Spinal cord (tissue), 10 donors: ENCODE measurements around the gene ZNF496. TPM values are rescaled to one million over a fixed set of nuclear protein-coding genes. Genes with fewer than 3 reads are reported as not detected.
A peak's percentile ranks its signal among the peaks of the same experiment; 100 is the strongest.
"Not testable (repeated sequence)": the region's sequence is repeated elsewhere in the genome, so short reads cannot be mapped to it uniquely, and the experiment has no call there.

Source experiments
- DNase-seq, 6 donors: peaks; one replicate each; pipeline versions ENCODE4 v3.0.0 to v3.0.0-alpha.2; 2013 to 2015; ENCODE audit warnings: low spot score in 6 of 6, low read depth in 4 of 6
- H3K27ac ChIP-seq: one replicate; pipeline ENCODE4 v1.5.1; 2013; ENCODE audit warnings: low read depth, low read length, control low read depth
- H3K27me3 ChIP-seq: one replicate; pipeline ENCODE4 v1.6.1; 2013; ENCODE audit warnings: low read length; ENCODE audit not compliant: control insufficient read depth, insufficient read depth
- H3K36me3 ChIP-seq: one replicate; pipeline ENCODE4 v1.6.1; 2013; ENCODE audit warnings: low read length; ENCODE audit not compliant: control insufficient read depth, insufficient read depth
- H3K4me1 ChIP-seq: one replicate; pipeline ENCODE4 v1.6.1; 2013; ENCODE audit warnings: low read length; ENCODE audit not compliant: control insufficient read depth, insufficient read depth
- H3K4me3 ChIP-seq: one replicate; pipeline ENCODE4 v1.5.1; 2013; ENCODE audit warnings: low read depth, low read length, control low read depth
- H3K9me3 ChIP-seq: one replicate; pipeline ENCODE4 v1.6.1; 2013; ENCODE audit warnings: low read length; ENCODE audit not compliant: control insufficient read depth, insufficient read depth
- WGBS: methylation state at CpG from one replicate; pipeline ENCODE4 v1.1.5; 2013; ENCODE audit warnings: missing lambda C conversion rate; ENCODE audit not compliant: insufficient coverage; 5-methylcytosine and 5-hydroxymethylcytosine counted together
- polyA plus RNA-seq, 2 donors: library from polyadenylated mRNA; unstranded; fragments of 120-200 nt; gene quantifications; one replicate each; pipeline ENCODE4 v1.2.1, GENCODE V29; 2013; ENCODE audit not compliant: insufficient read length in 2 of 2
- total RNA-seq, 2 donors: library from RNA; depleted of rRNA in 1 of 2; stranded (reverse); fragments of 120-200 nt in 1 of 2; fragments of >200 nt in 1 of 2; gene quantifications; one replicate each; pipeline versions ENCODE4 v1.2.3 to v1.2.4, GENCODE V29; 2013 to 2014
- donor health status: healthy.

Gene ZNF496
- total and polyA plus RNA-seq, 4 donors, result 11.2 to 35.9 (median 27.9) TPM

DNA sequence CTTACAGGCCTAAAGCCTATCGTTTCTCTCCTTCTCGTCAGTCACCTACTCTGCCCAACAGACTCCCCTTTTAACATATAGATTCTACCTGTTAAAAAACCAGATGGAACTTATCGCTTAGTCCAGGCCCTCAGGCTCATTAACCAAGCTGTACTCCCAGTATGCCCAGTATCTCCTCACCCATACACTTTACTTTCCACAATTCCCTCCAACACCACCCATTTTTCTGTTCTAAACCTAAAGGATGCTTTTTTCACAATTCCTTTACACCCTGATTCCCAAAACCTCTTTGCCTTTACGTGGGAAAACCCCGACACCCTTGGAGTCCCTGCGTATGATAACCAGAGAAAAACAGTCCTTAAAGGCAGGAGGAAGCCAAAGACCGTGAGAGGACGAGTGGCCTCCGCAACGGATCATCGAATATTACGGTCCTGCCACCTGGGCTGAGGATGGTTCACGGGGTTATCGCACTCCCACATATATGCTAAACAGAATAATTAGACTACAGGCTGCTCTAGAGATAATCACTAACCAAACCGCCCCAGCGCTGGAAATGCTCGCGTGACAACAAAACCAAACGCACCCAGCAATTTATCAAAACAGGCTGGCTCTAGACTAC is 42.3 kb downstream of the ZNF496 start:
- WGBS, result 89% methylated on average over 9 of the region's 19 CpGs
- not testable (repeated sequence) for H3K27ac ChIP-seq

GRCh38 chr1:247288341-247288740 is 43.3 kb downstream of the ZNF496 start:
- H3K36me3 ChIP-seq, result no peaks in the 10 kb centered on the region
- no peak overlapping the region for H3K4me3 ChIP-seq
- no peak overlapping the region for H3K27ac ChIP-seq
- no peak for DNase-seq
- no peaks in the 10 kb centered on the region for H3K27me3 ChIP-seq
- 90% methylated on average over 5 of the region's 6 CpGs for WGBS
- peaks cover 1% of the 10 kb centered on the region for H3K9me3 ChIP-seq
- H3K4me1 ChIP-seq, result no peaks in the 10 kb centered on the region

More for the DNA sequence above, 42.3 kb downstream of the ZNF496 start:
- H3K27me3 ChIP-seq, H3K9me3 ChIP-seq, H3K36me3 ChIP-seq, H3K4me1 ChIP-seq, DNase-seq, H3K4me3 ChIP-seq: not testable (repeated sequence)

GRCh38 chr1:247287460-247287859 is 44.2 kb downstream of the ZNF496 start:
- H3K4me1 ChIP-seq, result no peaks in the 10 kb centered on the region
- H3K27ac ChIP-seq, result no peak overlapping the region
- no peaks in the 10 kb centered on the region for H3K27me3 ChIP-seq
- H3K9me3 ChIP-seq, result peaks cover 1% of the 10 kb centered on the region
- no peak overlapping the region for H3K4me3 ChIP-seq
- DNase-seq, result no peak
- H3K36me3 ChIP-seq, result no peaks in the 10 kb centered on the region
- 89% methylated on average over 11 of the region's 14 CpGs for WGBS

DNA sequence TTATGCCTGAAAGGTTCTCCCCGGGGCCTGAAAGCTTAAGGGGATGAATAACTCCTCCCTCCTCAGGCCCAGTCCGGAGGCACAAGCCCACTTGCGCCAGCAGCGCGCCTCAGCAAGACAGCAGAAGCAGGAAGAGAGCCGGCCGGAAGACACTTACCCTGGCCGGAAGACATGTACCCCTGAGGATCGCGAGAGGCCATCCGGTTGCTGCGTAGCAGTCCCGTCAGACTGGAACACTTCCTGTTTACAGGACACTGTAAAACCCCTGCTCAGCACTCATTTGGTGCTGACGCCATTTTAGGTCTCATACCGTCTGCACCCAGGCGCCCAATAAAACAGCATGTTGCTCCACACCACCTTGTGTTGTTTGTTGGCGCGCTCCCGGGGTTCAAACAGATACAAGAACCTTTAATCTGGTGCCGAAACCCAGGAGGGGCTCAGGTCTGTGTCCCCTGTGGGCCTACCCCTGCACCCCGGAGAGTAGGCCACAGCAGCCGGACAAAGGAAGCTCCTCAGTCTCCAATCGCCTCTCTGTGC is 45.5 kb downstream of the ZNF496 start:
- no peak overlapping the region for H3K27ac ChIP-seq
- DNase-seq, result no peak
- no peak overlapping the region for H3K4me3 ChIP-seq
- peaks cover 1% of the 10 kb centered on the region for H3K9me3 ChIP-seq
- no peaks in the 10 kb centered on the region for H3K36me3 ChIP-seq
- no peaks in the 10 kb centered on the region for H3K27me3 ChIP-seq
- no peaks in the 10 kb centered on the region for H3K4me1 ChIP-seq
- WGBS, result 98% methylated on average over 23 of the region's 23 CpGs

DNA sequence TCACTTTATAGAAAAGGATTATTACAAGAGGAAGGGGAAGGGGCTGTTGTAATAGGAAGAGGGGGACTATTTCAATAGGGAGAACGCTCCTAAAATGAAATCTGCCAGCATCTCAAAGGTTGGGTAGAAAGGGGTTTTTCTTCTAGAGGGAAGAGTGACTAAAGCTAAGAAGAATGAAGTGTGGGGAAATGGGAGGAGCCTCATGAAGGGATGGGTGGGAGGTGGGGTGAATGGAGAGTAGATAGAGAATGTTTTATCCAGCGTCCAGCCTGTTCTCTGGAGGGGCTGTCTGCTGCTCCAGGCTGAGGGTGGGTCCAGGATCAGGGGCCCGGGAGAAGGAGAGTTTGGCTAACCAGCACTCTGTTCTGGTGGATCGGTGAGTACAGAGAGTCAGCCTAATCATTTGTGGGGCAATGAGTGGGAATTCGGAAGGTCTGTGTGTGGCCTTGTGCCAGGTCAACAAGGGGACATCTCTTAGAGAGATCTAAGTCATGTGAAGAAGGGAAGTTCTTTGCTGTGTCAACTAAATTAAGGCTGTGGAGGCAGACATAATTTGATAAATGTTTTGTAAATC is 50.6 kb downstream of the ZNF496 start:
- 70% methylated on average over 5 of the region's 5 CpGs for WGBS
- Histone ChIP-seq H3K27ac (no peak overlapping the region), H3K36me3 (no peaks in the 10 kb centered on the region), H3K9me3 (no peaks in the 10 kb centered on the region), H3K4me3 (no peak overlapping the region), H3K4me1 (no peaks in the 10 kb centered on the region), H3K27me3 (no peaks in the 10 kb centered on the region)
- no peak for DNase-seq

- Histone ChIP-seq H3K36me3 (no peaks in the 10 kb centered on the region), H3K9me3 (no peaks in the 10 kb centered on the region), H3K4me1 (peaks cover 3% of the 10 kb centered on the region), H3K4me3 (no peak overlapping the region), H3K27me3 (no peaks in the 10 kb centered on the region), H3K27ac (no peak overlapping the region)
- WGBS, result 100% methylated on average over 2 of the region's 2 CpGs
- no peak for DNase-seq
These were observed 54.5 kb downstream of the ZNF496 start for GRCh38 chr1:247277191-247277590.

DNA sequence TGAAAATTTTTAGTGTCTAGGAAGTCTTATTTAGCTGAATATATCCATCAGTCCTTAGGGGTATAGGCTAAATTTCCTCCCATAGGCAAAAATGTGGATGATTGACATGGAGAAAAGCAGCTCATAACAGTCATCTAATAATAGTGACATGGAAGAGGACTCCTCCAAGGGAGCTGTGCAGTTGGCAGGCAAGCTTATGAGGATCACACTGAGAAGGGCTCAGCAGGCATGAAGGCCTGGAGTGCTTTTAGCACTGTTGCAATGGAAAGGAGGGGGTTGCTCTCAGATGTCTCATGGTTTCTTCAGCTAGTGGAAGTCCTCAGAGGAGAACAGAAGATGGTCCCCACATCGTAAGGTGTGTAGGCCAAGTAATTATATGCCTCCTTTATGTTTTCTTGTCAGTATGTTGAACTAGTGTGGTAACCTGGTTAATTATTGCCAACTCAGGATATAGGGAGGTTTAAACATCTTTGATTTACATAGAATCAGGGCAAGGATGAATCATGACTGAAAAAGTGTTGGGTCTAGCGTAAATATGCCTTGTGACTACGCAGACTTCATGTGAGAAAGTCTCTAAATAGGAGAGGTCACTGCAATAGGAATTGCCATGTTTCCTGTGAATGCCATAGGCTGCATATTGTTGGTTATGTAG is 56.9 kb downstream of the ZNF496 start:
- Histone ChIP-seq H3K9me3 (no peaks in the 10 kb centered on the region), H3K36me3 (no peaks in the 10 kb centered on the region), H3K27ac (no peak overlapping the region), H3K4me3 (no peak overlapping the region), H3K4me1 (peaks cover 3% of the 10 kb centered on the region), H3K27me3 (no peaks in the 10 kb centered on the region)
- WGBS, result 90% methylated on average over 3 of the region's 3 CpGs
- DNase-seq, result no peak

GRCh38 chr1:247273013-247273412 is 58.7 kb downstream of the ZNF496 start:
- Histone ChIP-seq H3K4me3 (no peak overlapping the region), H3K36me3 (no peaks in the 10 kb centered on the region), H3K27ac (no peak overlapping the region), H3K4me1 (peaks cover 3% of the 10 kb centered on the region), H3K9me3 (no peaks in the 10 kb centered on the region), H3K27me3 (no peaks in the 10 kb centered on the region)
- peak; percentile 12 to 80 (median 46) for DNase-seq
- 40% methylated on average over 1 of the region's 1 CpG for WGBS

- Histone ChIP-seq H3K27me3 (no peaks in the 10 kb centered on the region), H3K4me1 (peaks cover 3% of the 10 kb centered on the region), H3K4me3 (no peak overlapping the region), H3K36me3 (no peaks in the 10 kb centered on the region), H3K27ac (no peak overlapping the region), H3K9me3 (no peaks in the 10 kb centered on the region)
- no CpG with 5 or more reads among the region's 1 CpG for WGBS
- no peak for DNase-seq
These were observed 61.7 kb downstream of the ZNF496 start for GRCh38 chr1:247270003-247270402.

GRCh38 chr1:247269133-247269532 is 62.5 kb downstream of the ZNF496 start:
- Histone ChIP-seq H3K4me3 (no peak overlapping the region), H3K27me3 (no peaks in the 10 kb centered on the region), H3K36me3 (no peaks in the 10 kb centered on the region), H3K4me1 (peaks cover 3% of the 10 kb centered on the region), H3K9me3 (no peaks in the 10 kb centered on the region), H3K27ac (no peak overlapping the region)
- DNase-seq, result no peak
